PC-3 (cell line): ENCODE results near the gene ZBTB46. TPM values are rescaled to one million over a fixed set of nuclear protein-coding genes. Genes with fewer than 3 reads are reported as not detected.
A peak's percentile ranks its signal among the peaks of the same experiment; 100 is the strongest.

Experiments
- ATAC-seq: fragments of 200-7000 bp; cut with Tn5 transposase; 2 replicates; pipeline ENCODE4 v1.9.1; 2020; ENCODE audit warnings: mild to moderate bottlenecking, moderate library complexity
- BruUV-seq: library from RNA; stranded (reverse); fragments of 400-500 nt; replicated peaks from 2 replicates; lab custom pipeline; 2021; lab: Mats Ljungman, UMichigan
- CTCF ChIA-PET: fragments of 300-600 bp; sonication (Branson Sonifier 250); formaldehyde crosslinking; loops from one replicate; lab custom pipeline; 2022; ENCODE audit warnings: antibody characterized with exemption; lab: Charles Lee
- POLR2A ChIA-PET: fragments of 300-600 bp; sonication (Branson Sonifier 250); formaldehyde crosslinking; loops from one replicate; lab custom pipeline; 2022; ENCODE audit warnings: antibody characterized with exemption; ENCODE audit not compliant: unreplicated experiment; lab: Charles Lee
- DNase-seq: peaks from one replicate; pipeline ENCODE4 v3.0.0-alpha.2; 2015
- H2AFZ ChIP-seq: fragments of 300-600 bp; sonication (generic); 2 replicates; pipeline ENCODE4 v1.6.0; 2016; ENCODE audit warnings: antibody characterized with exemption, low read length
- H3F3A ChIP-seq: fragments of 300-600 bp; sonication (generic); one replicate; pipeline ENCODE4 v1.6.0; 2017; ENCODE audit warnings: antibody characterized with exemption, low read length, control low read depth, mild to moderate bottlenecking; ENCODE audit not compliant: unreplicated experiment
- H3K27ac ChIP-seq: fragments of 300-600 bp; sonication (generic); 2 replicates; pipeline ENCODE4 v1.5.1; 2016; ENCODE audit warnings: mild to moderate bottlenecking, low read length
- H3K27me3 ChIP-seq: fragments of 300-600 bp; sonication (generic); 2 replicates; pipeline ENCODE4 v1.6.1; 2016; ENCODE audit warnings: low read length, mixed read lengths
- H3K36me3 ChIP-seq: fragments of 300-600 bp; sonication (generic); 2 replicates; pipeline ENCODE4 v1.6.1; 2016; ENCODE audit warnings: low read depth, mixed run types, low read length, mixed read lengths
- H3K4me1 ChIP-seq: fragments of 300-600 bp; sonication (generic); 2 replicates; pipeline ENCODE4 v1.5.1; 2016; ENCODE audit warnings: low read length; ENCODE audit not compliant: insufficient read depth
- H3K4me2 ChIP-seq: fragments of 300-600 bp; sonication (generic); 2 replicates; pipeline ENCODE4 v1.6.0; 2016; ENCODE audit warnings: low read length
- H3K4me3 ChIP-seq: fragments of 300-600 bp; sonication (generic); 2 replicates; pipeline ENCODE4 v1.5.1; 2016; ENCODE audit warnings: mild to moderate bottlenecking, low read length, mixed read lengths
- H3K79me2 ChIP-seq: fragments of 300-600 bp; sonication (generic); 2 replicates; pipeline ENCODE4 v1.6.1; 2017; ENCODE audit warnings: low read length, mixed read lengths
- H3K9ac ChIP-seq: fragments of 300-600 bp; sonication (generic); 2 replicates; pipeline ENCODE4 v1.6.0; 2016; ENCODE audit warnings: mild to moderate bottlenecking, low read length
- H3K9me2 ChIP-seq: fragments of 300-600 bp; sonication (generic); replicated peaks from 2 replicates; pipeline ENCODE4 v1.6.1; 2016; ENCODE audit warnings: mixed run types, low read length, mixed read lengths
- H3K9me3 ChIP-seq: fragments of 300-600 bp; sonication (generic); 2 replicates; pipeline ENCODE4 v1.6.1; 2016; ENCODE audit warnings: low read length, mixed read lengths
- H4K20me1 ChIP-seq: fragments of 300-600 bp; sonication (generic); 2 replicates; pipeline ENCODE4 v1.6.1; 2016; ENCODE audit warnings: low read length, mixed read lengths
- CTCF ChIP-seq: fragments of 300-600 bp; sonication (generic); conservative IDR thresholded peaks from 2 replicates; pipeline ENCODE4 v1.5.1; 2017; ENCODE audit warnings: antibody characterized with exemption, low read depth, mild to moderate bottlenecking, low read length
- EZH2 ChIP-seq: fragments of 300-600 bp; sonication (generic); IDR thresholded peaks from one replicate; pipeline ENCODE4 v1.6.1; 2017; ENCODE audit warnings: antibody characterized with exemption, mild to moderate bottlenecking, low read length; ENCODE audit not compliant: unreplicated experiment
- EZH2phosphoT487 ChIP-seq: fragments of 300-600 bp; sonication (generic); IDR thresholded peaks from 2 replicates; pipeline ENCODE4 v1.6.1; 2018; ENCODE audit warnings: mild to moderate bottlenecking, antibody characterized with exemption, low read length, borderline replicate concordance
- intact Hi-C: fragments of 100-400 bp; cut with micrococcal nuclease; formaldehyde crosslinking; loops from 2 replicates; pipeline ENCODE4 v1.9.0; 2023
- total RNA-seq: library from RNA; depleted of rRNA; stranded (reverse); fragments of >200 nt; gene quantifications from 2 replicates; pipeline ENCODE4 v1.2.3, GENCODE V29; 2014

ZBTB46 gene
- total RNA-seq, 1 experiment from 2014 or later = 7.3 TPM

GRCh38 chr20:63696628-63697356 is 134.3 kb downstream of the ZBTB46 start, which contains the start of gene TNFRSF6B:
Gene TNFRSF6B, plus strand, starts transcription at chr20:63696652. Its CDS starts 116 bp downstream, at chr20:63696768.
- H4K20me1 ChIP-seq = no peaks in the 10 kb centered on the region
- peak; percentile 13 for ATAC-seq
- H3K4me2 ChIP-seq = peak within 1 kb of the TSS; percentile 89
- H3K4me1 ChIP-seq = peaks cover 39% of the 10 kb centered on the region
- ChIA-PET CTCF (interaction anchor here (0.5 to 1.0 kb wide), 3 partner anchors 55 to 159 kb away, joined by 3 to 4 read pairs (median 3); no protein-coding TSS in a partner anchor), POLR2A (no interaction called here)
- DNase-seq = peak; percentile 20
- no peaks in the 10 kb centered on the region for H3K27me3 ChIP-seq
- H3K79me2 ChIP-seq = 0 out of 2 replicates have a peak, but pooled peaks cover 7% of the 10 kb centered on the region
- BruUV-seq = TSS peak; percentile 42
- H3F3A ChIP-seq = no peaks in the 10 kb centered on the region
- H3K4me3 ChIP-seq = peak within 1 kb of the TSS; percentile 63
- intact Hi-C loops = no loop called here
- H3K9ac ChIP-seq = peak within 1 kb of the TSS; percentile 79
- H3K9me3 ChIP-seq = no peaks in the 10 kb centered on the region
- H3K36me3 ChIP-seq = 0 out of 2 replicates have a peak, but pooled peaks cover 4% of the 10 kb centered on the region
- H3K9me2 ChIP-seq = no peaks in the 10 kb centered on the region
- peak within 1 kb of the TSS; percentile 45 for H3K27ac ChIP-seq
- 0 out of 2 replicates have a peak, but pooled peaks have one; percentile 8 for TF ChIP-seq CTCF
- no peak for TF ChIP-seq EZH2
- no peak for TF ChIP-seq EZH2phosphoT487
- no peak within 1 kb of the TSS for H2AFZ ChIP-seq

DNA sequence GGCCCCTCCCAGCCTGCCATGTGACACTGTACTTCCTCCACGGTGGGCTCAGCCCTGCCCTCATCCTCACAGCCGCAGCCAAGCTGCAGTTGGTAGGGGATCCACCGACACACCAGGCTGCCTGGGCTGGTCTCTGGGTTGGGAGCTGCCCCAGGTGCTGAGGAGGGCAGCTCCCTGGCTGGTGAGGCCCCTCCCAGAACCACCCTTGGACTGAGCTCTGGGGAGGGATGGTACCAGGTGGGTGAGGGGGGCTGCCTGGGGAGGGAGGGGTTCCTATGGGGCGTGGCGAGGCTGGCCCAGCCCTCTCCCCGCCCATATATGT is 134.8 kb downstream of the ZBTB46 start:
- no peaks in the 10 kb centered on the region for H3K9me2 ChIP-seq
- no peak overlapping the region for H2AFZ ChIP-seq
- BruUV-seq = no TSS peak
- DNase-seq = peak; percentile 61
- TF ChIP-seq EZH2phosphoT487 = no peak
- TF ChIP-seq CTCF = no peak
- no peak for TF ChIP-seq EZH2
- H3K4me2 ChIP-seq = peak overlapping the region; percentile 89
- no peaks in the 10 kb centered on the region for H4K20me1 ChIP-seq
- ChIA-PET POLR2A (no interaction called here), CTCF (interaction anchor here (1.0 kb wide), 1 partner anchor 55 kb away, joined by 4 read pairs; no protein-coding TSS in a partner anchor)
- H3K9me3 ChIP-seq = no peaks in the 10 kb centered on the region
- peak; percentile 23 for ATAC-seq
- H3K4me1 ChIP-seq = peaks cover 39% of the 10 kb centered on the region
- H3K27ac ChIP-seq = no peak overlapping the region
- no peaks in the 10 kb centered on the region for H3K27me3 ChIP-seq
- H3K36me3 ChIP-seq = 0 out of 2 replicates have a peak, but pooled peaks cover 4% of the 10 kb centered on the region
- H3F3A ChIP-seq = no peaks in the 10 kb centered on the region
- H3K9ac ChIP-seq = 0 out of 2 replicates have a peak overlapping the region, but pooled peaks have one; percentile 79
- H3K4me3 ChIP-seq = peak overlapping the region; percentile 63
- intact Hi-C loops = no loop called here
- H3K79me2 ChIP-seq = 0 out of 2 replicates have a peak, but pooled peaks cover 7% of the 10 kb centered on the region
